NT2/D1 (cell line): ENCODE results near the gene CHRND.

Source experiments
- SUZ12 ChIP-seq: IDR thresholded peaks from 2 replicates; pipeline ENCODE4 v1.6.1; 2011; ENCODE audit not compliant: insufficient read length, insufficient read depth; ENCODE audit errors: extremely low read depth
- YY1 ChIP-seq: IDR thresholded peaks from 2 replicates; pipeline ENCODE4 v1.6.1; 2011; ENCODE audit not compliant: insufficient read length, insufficient read depth
- ZNF274 ChIP-seq: IDR thresholded peaks from 2 replicates; pipeline ENCODE4 v1.6.1; 2011; ENCODE audit warnings: mild to moderate bottlenecking, low read depth, low read length

GRCh38 chr2:232502911-232503808 is 22.8 kb upstream of the CHRND start:
- TF ChIP-seq ZNF274 (no peak), YY1 (no peak), SUZ12 (peak; percentile 69)
